ENCODE results near the gene SLC35G3. TPM values are rescaled to one million over a fixed set of nuclear protein-coding genes. Genes with fewer than 3 reads are reported as not detected.
"Not testable (repeated sequence)": the region's sequence is repeated elsewhere in the genome, so short reads cannot be mapped to it uniquely, and the experiment has no call there.

The SLC35G3 gene
- total RNA-seq, 1 experiment from 2014 or later, result not detected

GRCh38 chr17:35176897-35177296, 17.3 kb downstream of the SLC35G3 start:
- peaks cover 19% of the 10 kb centered on the region for H3K27me3 Mint-ChIP-seq (ENCODE audit: insufficient read depth, unreplicated experiment)
- H3K27ac Mint-ChIP-seq (ENCODE audit: low read depth, unreplicated experiment), result no peak overlapping the region
- no peak overlapping the region for H3K4me3 Mint-ChIP-seq (ENCODE audit: unreplicated experiment)
- BruUV-seq (replicated peaks), result no TSS peak
- no peak for TF ChIP-seq CTCF (IDR thresholded peaks at IDR 0.05; ENCODE audit: unreplicated experiment)
- ChIA-PET CTCF (no interaction called here), POLR2A (no interaction called here)
- intact Hi-C loops (cut with micrococcal nuclease), result no loop called here
- H3K36me3 Mint-ChIP-seq (ENCODE audit: insufficient read depth, unreplicated experiment), result no peaks in the 10 kb centered on the region
- H3K4me1 Mint-ChIP-seq (ENCODE audit: insufficient read depth, unreplicated experiment), result no peaks in the 10 kb centered on the region
- H3K9me3 Mint-ChIP-seq (ENCODE audit: unreplicated experiment), result no peaks in the 10 kb centered on the region
- DNase-seq (ENCODE audit: unreplicated experiment), result no peak

- H3K9me3 Mint-ChIP-seq (ENCODE audit: unreplicated experiment), result no peaks in the 10 kb centered on the region
- H3K4me3 Mint-ChIP-seq (ENCODE audit: unreplicated experiment), result no peak overlapping the region
- H3K27ac Mint-ChIP-seq (ENCODE audit: low read depth, unreplicated experiment), result no peak overlapping the region
- CTCF ChIA-PET, result interaction anchor here (0.6 kb wide), 1 partner anchor 17 kb away, joined by 3 read pairs; no protein-coding TSS in a partner anchor
- no peak for TF ChIP-seq CTCF (IDR thresholded peaks at IDR 0.05; ENCODE audit: unreplicated experiment)
- intact Hi-C loops (cut with micrococcal nuclease), result no loop called here
- BruUV-seq (replicated peaks), result no TSS peak
- H3K27me3 Mint-ChIP-seq (ENCODE audit: insufficient read depth, unreplicated experiment), result peaks cover 15% of the 10 kb centered on the region
- no peak for DNase-seq (ENCODE audit: unreplicated experiment)
- POLR2A ChIA-PET, result no interaction called here
- H3K36me3 Mint-ChIP-seq (ENCODE audit: insufficient read depth, unreplicated experiment), result no peaks in the 10 kb centered on the region
- H3K4me1 Mint-ChIP-seq (ENCODE audit: insufficient read depth, unreplicated experiment), result no peaks in the 10 kb centered on the region
Measured at GRCh38 chr17:35175638-35176415, 18.4 kb downstream of the SLC35G3 start.

- no TSS peak for BruUV-seq (replicated peaks)
- CTCF ChIA-PET, result interaction anchor here (1.3 kb wide), 1 partner anchor 136 kb away, joined by 3 read pairs; no protein-coding TSS in a partner anchor
- DNase-seq (ENCODE audit: unreplicated experiment), result no peak
- TF ChIP-seq CTCF (IDR thresholded peaks at IDR 0.05; ENCODE audit: unreplicated experiment), result no peak
- H3K36me3 Mint-ChIP-seq (ENCODE audit: insufficient read depth, unreplicated experiment), result no peaks in the 10 kb centered on the region
- no peaks in the 10 kb centered on the region for H3K9me3 Mint-ChIP-seq (ENCODE audit: unreplicated experiment)
- no peak overlapping the region for H3K4me3 Mint-ChIP-seq (ENCODE audit: unreplicated experiment)
- POLR2A ChIA-PET, result no interaction called here
- intact Hi-C loops (cut with micrococcal nuclease), result no loop called here
- peaks cover 15% of the 10 kb centered on the region for H3K27me3 Mint-ChIP-seq (ENCODE audit: insufficient read depth, unreplicated experiment)
- no peak overlapping the region for H3K27ac Mint-ChIP-seq (ENCODE audit: low read depth, unreplicated experiment)
- H3K4me1 Mint-ChIP-seq (ENCODE audit: insufficient read depth, unreplicated experiment), result no peaks in the 10 kb centered on the region
Measured at GRCh38 chr17:35174835-35175334, 19.3 kb downstream of the SLC35G3 start.

GRCh38 chr17:35172321-35172720, 21.9 kb downstream of the SLC35G3 start:
- POLR2A ChIA-PET; H3K4me1 Mint-ChIP-seq (ENCODE audit: insufficient read depth, unreplicated experiment); H3K9me3 Mint-ChIP-seq (ENCODE audit: unreplicated experiment); intact Hi-C loops (cut with micrococcal nuclease); H3K4me3 Mint-ChIP-seq (ENCODE audit: unreplicated experiment); BruUV-seq (replicated peaks); H3K27ac Mint-ChIP-seq (ENCODE audit: low read depth, unreplicated experiment); DNase-seq (ENCODE audit: unreplicated experiment); H3K36me3 Mint-ChIP-seq (ENCODE audit: insufficient read depth, unreplicated experiment): not testable (repeated sequence)
- H3K27me3 Mint-ChIP-seq (ENCODE audit: insufficient read depth, unreplicated experiment), result peaks cover 15% of the 10 kb centered on the region
- CTCF ChIA-PET, result interaction anchor here (0.7 to 1.5 kb wide), 6 partner anchors 10 to 365 kb away, joined by 3 to 5 read pairs (median 4); no protein-coding TSS in a partner anchor
